CD4-positive, CD25-positive, alpha-beta regulatory T cell (primary cell): Measurements from ENCODE around the gene SIKE1. TPM values are rescaled to one million over a fixed set of nuclear protein-coding genes. Genes with fewer than 3 reads are reported as not detected.
A peak's percentile ranks its signal among the peaks of the same experiment; 100 is the strongest.
"Not testable (repeated sequence)": the region's sequence is repeated elsewhere in the genome, so short reads cannot be mapped to it uniquely, and the experiment has no call there.

Experiments used
- ATAC-seq, 2 donors: fragments of 150-1000 bp; cut with Tn5 transposase; one replicate each; pipeline ENCODE4 v1.10.0; 2021; ENCODE audit warnings: low read depth in 2 of 2, moderate number of reproducible peaks in 2 of 2, moderate library complexity in 1 of 2
- DNase-seq, 3 donors: peaks; one replicate each; pipeline versions ENCODE4 v3.0.0 to v3.0.0-alpha.2; 2012 to 2022; ENCODE audit warnings: mixed read lengths in 1 of 3
- H3K27ac ChIP-seq: one replicate; pipeline ENCODE4 v1.7.0; 2013; ENCODE audit warnings: mild to moderate bottlenecking, low read length; ENCODE audit not compliant: insufficient read depth, poor library complexity, severe bottlenecking
- H3K27me3 ChIP-seq: one replicate; pipeline ENCODE4 v1.7.0; 2013; ENCODE audit warnings: low read length; ENCODE audit not compliant: control insufficient read depth, insufficient read depth
- H3K36me3 ChIP-seq: one replicate; pipeline ENCODE4 v1.7.0; 2013; ENCODE audit warnings: mild to moderate bottlenecking, low read length, moderate library complexity; ENCODE audit not compliant: control insufficient read depth, insufficient read depth
- H3K4me1 ChIP-seq: 2 replicates; pipeline ENCODE4 v1.7.0; 2013; ENCODE audit warnings: mild to moderate bottlenecking, low read length; ENCODE audit not compliant: insufficient read depth, control insufficient read depth, poor library complexity, severe bottlenecking
- H3K4me3 ChIP-seq: one replicate; pipeline ENCODE4 v1.7.0; 2013; ENCODE audit warnings: low read depth, mild to moderate bottlenecking, low read length, moderate library complexity
- H3K9me3 ChIP-seq, 2 experiments: 1 replicate in 1 of 2; 2 replicates in 1 of 2; pipeline ENCODE4 v1.7.0; 2013; ENCODE audit warnings: low read length in 2 of 2, mild to moderate bottlenecking in 1 of 2, moderate library complexity in 1 of 2; ENCODE audit not compliant: control insufficient read depth in 2 of 2
- H3K27ac Mint-ChIP-seq, 3 donors: one replicate each; pipeline ENCODE4 v1.8.0; 2020 to 2022; ENCODE audit warnings: mild to moderate bottlenecking in 3 of 3, mixed read lengths in 3 of 3, moderate library complexity in 2 of 3
- H3K27me3 Mint-ChIP-seq: one replicate; pipeline ENCODE4 v1.8.0; 2022; ENCODE audit warnings: mild to moderate bottlenecking, mixed read lengths
- H3K36me3 Mint-ChIP-seq: one replicate; pipeline ENCODE4 v1.8.0; 2020; ENCODE audit warnings: mixed read lengths
- H3K4me1 Mint-ChIP-seq, 4 donors: one replicate each; pipeline ENCODE4 v1.8.0; 2020 to 2022; ENCODE audit warnings: mixed read lengths in 4 of 4, mild to moderate bottlenecking in 1 of 4
- H3K4me3 Mint-ChIP-seq, 4 donors: one replicate each; pipeline ENCODE4 v1.8.0; 2020 to 2022; ENCODE audit warnings: mild to moderate bottlenecking in 4 of 4, mixed read lengths in 4 of 4, moderate library complexity in 3 of 4
- H3K9me3 Mint-ChIP-seq, 7 donors: one replicate each; pipeline ENCODE4 v1.8.0; 2020 to 2022; ENCODE audit warnings: mixed read lengths in 7 of 7, mild to moderate bottlenecking in 3 of 7, moderate library complexity in 2 of 7
- polyA plus RNA-seq, 4 donors: library from polyadenylated mRNA; unstranded; fragments of 300-500 nt; fragmentation: Illumina TruSeq; gene quantifications; one replicate each; pipeline ENCODE4 v1.2.3, GENCODE V29; 2021
- total RNA-seq: library from RNA; stranded (reverse); gene quantifications from one replicate; pipeline ENCODE4 v1.2.3, GENCODE V29; 2022

SIKE1 gene
- total RNA-seq (51.3 TPM), polyA plus RNA-seq (10 to 100 TPM; 28.0 to 39.3 (median 34.6) TPM)

DNA sequence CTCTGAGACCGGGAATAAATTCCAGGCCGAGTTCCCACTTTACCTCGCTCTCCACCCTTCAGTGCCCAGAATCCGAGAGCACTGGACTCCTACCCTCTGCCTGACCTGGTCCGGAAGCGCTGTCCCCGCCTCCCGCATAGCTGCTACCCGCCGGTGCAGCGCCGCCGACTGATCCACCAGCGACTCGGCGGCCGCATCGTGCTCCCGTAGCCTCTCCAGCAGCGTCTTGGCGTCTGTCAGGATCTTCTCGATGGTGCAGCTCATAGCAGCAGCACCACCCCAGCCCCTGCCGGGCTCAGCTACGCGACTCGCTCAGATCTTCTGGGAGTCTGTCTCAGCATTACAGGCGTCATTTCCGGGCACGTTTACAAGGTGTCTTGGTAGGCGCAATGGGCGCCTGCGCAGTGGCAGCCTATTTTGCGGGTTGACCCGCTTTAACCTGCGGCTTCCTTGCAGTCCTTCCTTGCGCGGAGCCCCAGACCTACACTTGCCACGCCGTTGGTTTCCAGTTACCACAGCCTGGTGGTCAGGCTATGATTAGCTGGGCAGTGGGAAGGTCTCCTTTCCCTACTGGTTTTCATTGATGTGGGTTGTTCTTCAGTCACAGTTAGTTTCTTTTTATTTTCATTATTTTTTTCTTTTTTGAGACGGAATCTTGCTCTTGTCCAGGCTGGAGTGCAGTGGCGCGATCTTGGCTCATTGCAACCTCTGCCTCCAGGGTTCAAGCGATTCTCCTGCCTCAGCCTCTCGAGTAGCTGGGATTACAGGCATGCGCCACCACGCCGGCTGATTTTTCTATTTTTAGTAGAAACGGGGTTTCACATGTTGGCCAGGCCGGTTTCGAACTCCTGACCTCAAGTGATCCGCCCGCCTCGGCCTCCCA lies at the start of gene SIKE1:
Gene SIKE1 (minus strand): TSS at position 342 of the 883 bp plus-strand sequence. CDS start 78 bp downstream, at position 264.
- H3K4me1 Mint-ChIP-seq = peaks cover 19 to 37% (median 27%) of the 10 kb centered on the region in 4 donors
- H3K9me3 ChIP-seq = no peaks in the 10 kb centered on the region
- H3K27me3 Mint-ChIP-seq = no peaks in the 10 kb centered on the region
- ATAC-seq (peak; percentile 99), DNase-seq (peak; percentile 94 to 97 (median 95))
- H3K4me1 ChIP-seq = peaks cover 15% of the 10 kb centered on the region
- H3K27me3 ChIP-seq = no peaks in the 10 kb centered on the region
- H3K36me3 Mint-ChIP-seq = peaks cover 15% of the 10 kb centered on the region
- peak within 1 kb of the TSS; percentile 96 to 100 (median 98) for H3K4me3 Mint-ChIP-seq
- H3K36me3 ChIP-seq = peaks cover 16% of the 10 kb centered on the region
- H3K27ac Mint-ChIP-seq = peak within 1 kb of the TSS; percentile 98 to 100 (median 99)
- peaks cover 0 to 3% (median 0%) of the 10 kb centered on the region in 7 donors for H3K9me3 Mint-ChIP-seq
- H3K4me3 ChIP-seq = peak within 1 kb of the TSS; percentile 98
- H3K27ac ChIP-seq = peak within 1 kb of the TSS; percentile 91

DNA sequence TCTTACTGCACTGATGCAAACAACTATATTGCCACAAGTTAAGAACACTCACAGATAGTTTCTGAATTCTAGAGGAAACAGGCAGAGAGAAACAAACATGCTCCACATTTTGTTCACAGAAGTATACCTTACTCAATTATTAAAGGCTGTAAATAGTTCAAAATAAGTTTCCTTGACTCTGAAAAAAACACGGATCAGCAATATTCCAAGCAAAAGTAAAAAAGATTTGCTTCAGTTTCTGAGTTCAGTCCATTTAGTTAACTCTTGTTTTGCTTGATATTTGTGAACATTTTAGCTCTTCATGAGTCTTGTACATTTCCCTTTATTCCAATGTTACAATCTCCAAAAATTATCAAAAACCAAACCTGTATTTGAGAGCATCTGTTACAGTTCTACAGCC lies 49.6 kb upstream of the SIKE1 start:
- H3K27ac Mint-ChIP-seq, H3K36me3 Mint-ChIP-seq, H3K4me3 Mint-ChIP-seq, H3K27me3 ChIP-seq, H3K4me1 ChIP-seq, H3K36me3 ChIP-seq, H3K9me3 ChIP-seq, H3K27ac ChIP-seq, H3K4me3 ChIP-seq, ATAC-seq, H3K4me1 Mint-ChIP-seq, DNase-seq, H3K27me3 Mint-ChIP-seq, H3K9me3 Mint-ChIP-seq: not testable (repeated sequence)

DNA sequence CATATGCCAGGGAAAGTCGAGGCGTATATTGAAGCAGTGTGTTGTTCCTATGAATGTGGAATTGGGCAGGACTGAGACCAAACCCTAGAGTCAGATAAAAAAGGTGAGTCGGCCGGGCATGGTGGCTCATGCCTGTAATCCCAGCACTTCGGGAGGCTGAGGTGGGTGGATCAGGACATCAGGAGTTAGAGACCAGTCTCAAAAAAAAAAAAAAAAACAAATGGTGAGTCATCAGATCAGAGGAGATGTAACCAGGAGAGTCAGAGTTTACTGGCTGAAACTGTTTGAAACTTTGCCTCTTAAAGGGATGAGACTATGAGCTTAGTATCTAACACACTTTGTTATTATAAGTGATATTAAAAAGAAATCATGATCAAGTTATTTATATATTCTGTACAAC lies 47.8 kb upstream of the SIKE1 start:
- H3K9me3 ChIP-seq = no peaks in the 10 kb centered on the region
- H3K27ac Mint-ChIP-seq = no peak overlapping the region

GRCh38 chr1:114821978-114822377 lies 41.5 kb upstream of the SIKE1 start:
- H3K36me3 Mint-ChIP-seq = no peaks in the 10 kb centered on the region
- Histone ChIP-seq H3K4me3 (no peak overlapping the region), H3K27ac (no peak overlapping the region), H3K9me3 (peaks cover 7 to 9% of the 10 kb centered on the region in 2 experiments), H3K4me1 (no peaks in the 10 kb centered on the region), H3K36me3 (no peaks in the 10 kb centered on the region), H3K27me3 (peaks cover 10% of the 10 kb centered on the region)
- H3K4me1 Mint-ChIP-seq = no peaks in the 10 kb centered on the region
- DNase-seq (no peak), ATAC-seq (no peak)
- H3K4me3 Mint-ChIP-seq = no peak overlapping the region
- H3K27ac Mint-ChIP-seq = no peak overlapping the region
- H3K9me3 Mint-ChIP-seq = peaks cover 4 to 29% (median 11%) of the 10 kb centered on the region in 7 donors
- H3K27me3 Mint-ChIP-seq = peaks cover 14% of the 10 kb centered on the region

More for the DNA sequence above, 47.8 kb upstream of the SIKE1 start:
- Mint-ChIP-seq H3K4me1 (no peaks in the 10 kb centered on the region), H3K27me3 (no peaks in the 10 kb centered on the region), H3K36me3 (peaks cover 3% of the 10 kb centered on the region), H3K4me3 (no peak overlapping the region), H3K9me3 (peaks cover 0 to 11% (median 7%) of the 10 kb centered on the region in 7 donors)
- no peaks in the 10 kb centered on the region for H3K36me3 ChIP-seq
- DNase-seq = no peak
- H3K4me3 ChIP-seq = no peak overlapping the region
- no peaks in the 10 kb centered on the region for H3K27me3 ChIP-seq
- no peak overlapping the region for H3K27ac ChIP-seq
- ATAC-seq = no peak
- no peaks in the 10 kb centered on the region for H3K4me1 ChIP-seq

DNA sequence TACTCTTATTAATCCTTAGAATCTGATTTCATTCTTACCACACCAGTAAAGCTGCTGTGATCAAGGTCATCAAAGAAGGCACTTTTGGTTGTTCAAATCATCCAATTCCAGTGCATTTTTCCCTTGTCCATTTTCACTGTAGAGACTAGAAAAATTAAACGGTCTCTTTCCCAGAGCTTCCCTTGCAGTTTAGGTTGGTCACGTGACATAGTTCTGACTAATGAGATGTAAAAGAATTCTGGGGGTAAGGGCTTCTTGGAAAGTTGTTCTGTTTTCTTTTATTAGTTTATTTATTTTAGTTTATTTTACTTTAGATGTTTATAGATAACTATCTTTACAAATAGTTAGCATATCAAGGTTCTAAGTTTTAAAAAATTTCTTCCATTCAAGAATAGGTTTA lies 39.9 kb upstream of the SIKE1 start:
- H3K27me3 Mint-ChIP-seq = peaks cover 24% of the 10 kb centered on the region
- H3K4me1 ChIP-seq = no peaks in the 10 kb centered on the region
- DNase-seq (no peak), ATAC-seq (no peak)
- H3K36me3 ChIP-seq = no peaks in the 10 kb centered on the region
- no peak overlapping the region for H3K4me3 Mint-ChIP-seq
- peaks cover 12% of the 10 kb centered on the region for H3K27me3 ChIP-seq
- no peak overlapping the region for H3K4me3 ChIP-seq
- H3K27ac ChIP-seq = no peak overlapping the region
- H3K9me3 ChIP-seq = peaks cover 7 to 9% of the 10 kb centered on the region in 2 experiments
- H3K27ac Mint-ChIP-seq = no peak overlapping the region
- H3K36me3 Mint-ChIP-seq = no peaks in the 10 kb centered on the region
- H3K4me1 Mint-ChIP-seq = no peaks in the 10 kb centered on the region
- H3K9me3 Mint-ChIP-seq = peaks cover under 1 to 29% (median 11%) of the 10 kb centered on the region in 7 donors

- H3K4me1 Mint-ChIP-seq = no peaks in the 10 kb centered on the region
- Histone ChIP-seq H3K4me3 (no peak overlapping the region), H3K27ac (no peak overlapping the region), H3K36me3 (no peaks in the 10 kb centered on the region), H3K4me1 (no peaks in the 10 kb centered on the region), H3K9me3 (peaks cover 7 to 9% of the 10 kb centered on the region in 2 experiments), H3K27me3 (peaks cover 13% of the 10 kb centered on the region)
- H3K27ac Mint-ChIP-seq = no peak overlapping the region
- peaks cover 29% of the 10 kb centered on the region for H3K27me3 Mint-ChIP-seq
- H3K36me3 Mint-ChIP-seq = no peaks in the 10 kb centered on the region
- peaks cover 0 to 25% (median 8%) of the 10 kb centered on the region in 7 donors for H3K9me3 Mint-ChIP-seq
- ATAC-seq (no peak), DNase-seq (no peak)
- no peak overlapping the region for H3K4me3 Mint-ChIP-seq
These were observed 39.4 kb upstream of the SIKE1 start for GRCh38 chr1:114819869-114820268.

DNA sequence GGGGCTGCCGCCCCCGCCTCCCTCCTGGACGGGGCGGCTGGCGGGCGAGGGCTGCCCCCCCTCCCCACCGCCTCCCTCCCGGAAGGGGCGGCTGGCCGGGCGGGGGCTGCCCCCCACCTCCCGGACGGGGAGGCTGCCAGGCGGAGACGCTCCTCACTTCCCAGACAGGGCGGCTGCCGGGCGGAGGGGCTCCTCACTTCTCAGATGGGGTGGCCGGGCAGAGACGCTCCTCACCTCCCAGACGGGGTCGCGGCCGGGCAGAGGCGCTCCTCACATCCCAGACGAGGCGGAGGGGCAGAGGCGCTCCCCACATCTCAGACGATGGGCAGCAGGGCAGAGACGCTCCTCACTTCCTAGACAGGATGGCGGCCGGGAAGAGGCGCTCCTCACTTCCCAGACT lies 24.0 kb upstream of the SIKE1 start:
- ATAC-seq, H3K9me3 ChIP-seq, DNase-seq, H3K27ac Mint-ChIP-seq, H3K36me3 Mint-ChIP-seq, H3K9me3 Mint-ChIP-seq, H3K27ac ChIP-seq, H3K4me3 ChIP-seq, H3K4me3 Mint-ChIP-seq, H3K4me1 ChIP-seq, H3K36me3 ChIP-seq, H3K4me1 Mint-ChIP-seq: not testable (repeated sequence)
- peaks cover 19% of the 10 kb centered on the region for H3K27me3 ChIP-seq
- H3K27me3 Mint-ChIP-seq = peaks cover 12% of the 10 kb centered on the region

GRCh38 chr1:114803001-114803400 lies 22.5 kb upstream of the SIKE1 start:
- Mint-ChIP-seq H3K9me3 (peaks cover 0 to 3% (median 0%) of the 10 kb centered on the region in 7 donors), H3K27me3 (peaks cover 14% of the 10 kb centered on the region), H3K36me3 (no peaks in the 10 kb centered on the region), H3K4me1 (no peaks in the 10 kb centered on the region), H3K4me3 (no peak overlapping the region), H3K27ac (no peak overlapping the region)
- H3K27ac ChIP-seq = no peak overlapping the region
- no peaks in the 10 kb centered on the region for H3K36me3 ChIP-seq
- no peak for DNase-seq
- no peak for ATAC-seq
- H3K4me3 ChIP-seq = no peak overlapping the region
- H3K4me1 ChIP-seq = no peaks in the 10 kb centered on the region
- peaks cover 21% of the 10 kb centered on the region for H3K27me3 ChIP-seq
- no peaks in the 10 kb centered on the region for H3K9me3 ChIP-seq
